BLaER1 (cell line): ENCODE measurements around the gene PNPLA6.

ENCODE experiments used
- H3K27ac ChIP-seq: shearing (Covaris generic); formaldehyde crosslinking; 2 replicates; pipeline ENCODE4 v1.8.1; 2022
- H3K27me3 ChIP-seq: shearing (Covaris generic); formaldehyde crosslinking; 2 replicates; pipeline ENCODE4 v1.8.1; 2022
- H3K36me3 ChIP-seq: shearing (Covaris generic); formaldehyde crosslinking; 2 replicates; pipeline ENCODE4 v1.8.1; 2022
- H3K4me1 ChIP-seq: shearing (Covaris generic); formaldehyde crosslinking; 2 replicates; pipeline ENCODE4 v1.8.1; 2022
- H3K4me2 ChIP-seq: shearing (Covaris generic); formaldehyde crosslinking; 2 replicates; pipeline ENCODE4 v1.8.1; 2022
- H3K4me3 ChIP-seq: shearing (Covaris generic); formaldehyde crosslinking; 2 replicates; pipeline ENCODE4 v1.8.1; 2022
- H3K9ac ChIP-seq: shearing (Covaris generic); formaldehyde crosslinking; 2 replicates; pipeline ENCODE4 v1.8.1; 2022
- H3K9me3 ChIP-seq: shearing (Covaris generic); formaldehyde crosslinking; 2 replicates; pipeline ENCODE4 v1.8.1; 2022
- H4K20me1 ChIP-seq: shearing (Covaris generic); formaldehyde crosslinking; 2 replicates; pipeline ENCODE4 v1.8.1; 2022
- Cebpa-rat ChIP-seq: shearing (Covaris generic); IDR thresholded peaks from 2 replicates; pipeline ENCODE4 v1.8.1; 2022

Gene PNPLA6

DNA sequence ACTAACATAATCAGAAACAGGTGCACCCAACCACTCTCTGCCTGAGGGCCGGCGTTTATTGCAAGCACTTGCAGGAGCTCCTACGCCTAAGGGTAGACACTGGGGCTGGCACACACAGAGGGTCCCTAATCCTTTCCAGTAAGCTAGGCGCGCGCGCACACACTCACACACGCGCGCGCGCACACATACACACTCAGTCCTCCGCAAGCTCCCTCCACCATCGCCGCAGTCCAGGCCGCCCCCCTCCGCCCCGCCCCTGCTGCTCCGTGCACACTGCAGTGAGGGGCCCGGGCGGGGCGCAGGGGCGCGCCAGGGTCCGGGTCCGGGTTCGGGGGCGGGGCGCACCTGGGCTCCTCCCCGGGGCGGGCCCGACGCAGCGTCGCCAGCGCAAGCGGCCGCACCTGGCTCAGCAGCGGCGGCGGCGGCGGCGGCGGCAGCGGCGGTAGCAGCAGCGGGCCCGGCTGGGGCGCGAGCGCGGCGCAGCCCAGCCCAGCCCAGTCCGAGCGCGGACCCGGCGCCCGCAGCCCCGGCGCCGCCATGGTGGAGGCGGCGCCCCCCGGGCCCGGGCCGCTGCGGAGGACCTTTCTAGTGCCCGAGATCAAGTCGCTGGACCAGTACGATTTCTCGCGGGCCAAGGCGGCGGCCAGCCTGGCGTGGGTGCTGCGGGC lies 60.1 kb downstream of the PNPLA6 start, which contains the start of gene CAMSAP3:
Gene CAMSAP3 (plus strand): TSS at position 398 of the 668 bp plus-strand sequence. CDS start 140 bp downstream, at position 538.
- Histone ChIP-seq H3K27ac (no peak within 1 kb of the TSS), H3K4me1 (peaks cover 7% of the 10 kb centered on the region), H3K36me3 (no peaks in the 10 kb centered on the region), H3K4me2 (peak within 1 kb of the TSS; percentile 79), H4K20me1 (peaks cover 26% of the 10 kb centered on the region), H3K4me3 (peak within 1 kb of the TSS; percentile 72), H3K9ac (0 out of 2 replicates have a peak within 1 kb of the TSS, but pooled peaks have one; percentile 50), H3K9me3 (no peaks in the 10 kb centered on the region), H3K27me3 (peaks cover 49% of the 10 kb centered on the region)
- TF ChIP-seq Cebpa-rat, result no peak

DNA sequence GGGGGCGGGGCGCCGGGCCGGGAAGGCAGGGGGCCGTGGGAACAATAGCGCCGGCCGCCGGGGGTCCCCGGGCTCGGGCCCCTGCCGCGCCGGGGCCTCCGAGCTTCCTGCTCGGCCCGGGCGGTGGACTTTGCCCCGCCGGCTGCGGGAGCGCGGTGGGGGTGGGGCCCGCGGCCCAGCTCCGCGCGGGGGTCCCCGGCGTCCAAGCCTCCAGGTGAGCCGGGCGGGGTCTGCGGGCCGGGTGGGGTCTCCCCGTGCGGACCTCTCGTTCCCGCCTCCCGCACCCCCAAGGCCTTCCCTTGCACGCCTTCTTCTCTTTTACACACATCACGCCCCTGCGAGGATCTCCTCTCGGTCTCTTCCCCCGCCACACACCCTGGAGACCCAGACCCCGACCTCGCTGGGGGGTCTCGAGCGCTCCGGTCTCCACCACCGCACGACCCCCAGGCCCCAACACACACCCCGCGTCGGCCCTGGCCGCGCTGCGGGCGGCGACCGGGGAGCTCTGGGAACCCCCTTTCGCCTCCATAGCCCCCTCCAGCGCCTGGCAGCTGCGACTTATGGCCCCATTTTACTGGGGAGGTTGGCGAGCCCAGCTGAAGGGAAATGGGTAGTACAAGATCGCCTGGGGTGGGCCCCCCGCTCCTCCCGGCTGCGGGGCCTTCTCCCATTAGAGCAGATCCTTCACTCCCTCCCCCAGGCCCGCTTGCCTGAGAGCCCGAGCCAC lies 60.9 kb downstream of the PNPLA6 start:
- Histone ChIP-seq H3K4me2 (peak overlapping the region; percentile 79), H3K27ac (no peak overlapping the region), H3K27me3 (peaks cover 49% of the 10 kb centered on the region), H3K9ac (no peak overlapping the region), H3K9me3 (no peaks in the 10 kb centered on the region), H3K36me3 (no peaks in the 10 kb centered on the region), H4K20me1 (peaks cover 26% of the 10 kb centered on the region), H3K4me1 (peaks cover 7% of the 10 kb centered on the region), H3K4me3 (peak overlapping the region; percentile 72)
- TF ChIP-seq Cebpa-rat, result no peak

GRCh38 chr19:7597689-7598088 lies 62.2 kb downstream of the PNPLA6 start:
- Histone ChIP-seq H3K4me1 (peaks cover 7% of the 10 kb centered on the region), H3K4me2 (no peak overlapping the region), H3K36me3 (no peaks in the 10 kb centered on the region), H3K27ac (no peak overlapping the region), H3K9me3 (no peaks in the 10 kb centered on the region), H3K4me3 (no peak overlapping the region), H3K9ac (no peak overlapping the region), H3K27me3 (peaks cover 53% of the 10 kb centered on the region), H4K20me1 (peaks cover 26% of the 10 kb centered on the region)
- no peak for TF ChIP-seq Cebpa-rat

- Histone ChIP-seq H3K36me3 (no peaks in the 10 kb centered on the region), H3K9ac (no peak overlapping the region), H3K27ac (no peak overlapping the region), H3K4me2 (no peak overlapping the region), H3K4me1 (peaks cover 7% of the 10 kb centered on the region), H3K4me3 (no peak overlapping the region), H4K20me1 (peaks cover 26% of the 10 kb centered on the region), H3K9me3 (no peaks in the 10 kb centered on the region), H3K27me3 (peaks cover 56% of the 10 kb centered on the region)
- TF ChIP-seq Cebpa-rat, result no peak
These were observed 62.7 kb downstream of the PNPLA6 start for GRCh38 chr19:7598180-7598579.

DNA sequence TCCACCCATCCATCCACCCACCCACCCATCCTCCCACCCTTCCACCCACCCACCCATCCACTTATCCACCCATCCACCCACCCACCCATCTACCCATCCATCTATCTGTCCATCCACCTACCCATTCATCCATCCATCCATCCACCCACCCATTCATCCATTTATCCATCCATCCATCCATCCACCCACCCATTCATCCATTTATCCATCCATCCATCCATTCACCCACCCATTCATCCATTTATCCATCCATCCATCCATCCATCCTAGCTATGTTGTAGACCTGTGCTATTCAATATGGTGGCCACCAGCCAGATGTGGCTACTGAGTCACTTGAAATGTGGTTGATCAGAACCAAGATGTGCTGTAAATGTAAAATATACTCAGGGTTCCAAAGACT lies 65.2 kb downstream of the PNPLA6 start:
- H3K9ac ChIP-seq, result no peak overlapping the region
- H3K4me1 ChIP-seq, result peaks cover 7% of the 10 kb centered on the region
- peaks cover 6% of the 10 kb centered on the region; the same call in 1 of the 2 replicates for H3K9me3 ChIP-seq
- H3K27me3 ChIP-seq, result peaks cover 42% of the 10 kb centered on the region
- no peak overlapping the region for H3K4me3 ChIP-seq
- H3K36me3 ChIP-seq, result no peaks in the 10 kb centered on the region
- H3K4me2 ChIP-seq, result no peak overlapping the region
- H3K27ac ChIP-seq, result no peak overlapping the region
- no peak for TF ChIP-seq Cebpa-rat
- H4K20me1 ChIP-seq, result peaks cover 26% of the 10 kb centered on the region

GRCh38 chr19:7602240-7602934 lies 66.9 kb downstream of the PNPLA6 start:
- Histone ChIP-seq H4K20me1 (peaks cover 15% of the 10 kb centered on the region), H3K4me3 (no peak overlapping the region), H3K4me2 (no peak overlapping the region), H3K27ac (no peak overlapping the region), H3K36me3 (no peaks in the 10 kb centered on the region), H3K27me3 (peaks cover 26% of the 10 kb centered on the region), H3K9me3 (peaks cover 7% of the 10 kb centered on the region; the same call in 1 of the 2 replicates), H3K4me1 (no peaks in the 10 kb centered on the region), H3K9ac (no peak overlapping the region)
- TF ChIP-seq Cebpa-rat, result no peak

DNA sequence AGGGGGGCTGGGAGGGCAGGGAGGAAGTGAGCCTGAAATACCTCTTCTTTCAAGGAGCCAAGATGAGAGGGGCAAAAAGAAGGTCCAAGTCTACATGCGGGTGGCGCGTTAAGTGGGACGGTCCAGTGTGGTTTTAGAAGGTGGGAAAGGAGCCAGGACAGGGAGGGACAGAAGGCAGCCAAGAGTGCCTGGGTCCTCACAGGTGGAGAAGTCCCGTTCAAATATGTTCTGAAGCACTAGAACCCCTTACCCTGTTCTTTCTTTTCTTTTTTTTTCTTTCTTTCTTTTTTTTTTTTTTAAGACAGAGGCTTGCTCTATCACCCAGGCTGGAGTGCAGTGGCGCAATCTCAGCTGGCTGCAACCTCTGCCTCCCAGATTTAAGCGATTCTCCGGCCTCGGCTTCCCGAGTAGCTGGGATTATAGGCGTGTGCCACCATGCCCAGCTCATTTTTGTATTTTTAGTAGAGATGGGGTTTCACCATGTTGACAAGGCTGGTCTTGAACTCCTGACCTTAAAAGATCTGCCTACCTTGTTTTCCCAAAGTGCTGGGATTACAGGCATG lies 67.5 kb downstream of the PNPLA6 start:
- peaks cover 7% of the 10 kb centered on the region; the same call in 1 of the 2 replicates for H3K9me3 ChIP-seq
- no peaks in the 10 kb centered on the region for H3K4me1 ChIP-seq
- no peak for TF ChIP-seq Cebpa-rat
- peaks cover 20% of the 10 kb centered on the region for H3K27me3 ChIP-seq
- H3K4me3 ChIP-seq, result no peak overlapping the region
- H3K36me3 ChIP-seq, result no peaks in the 10 kb centered on the region
- H4K20me1 ChIP-seq, result peaks cover 9% of the 10 kb centered on the region
- no peak overlapping the region for H3K27ac ChIP-seq
- H3K4me2 ChIP-seq, result no peak overlapping the region
- no peak overlapping the region for H3K9ac ChIP-seq

- no peak overlapping the region for H3K9ac ChIP-seq
- no peak overlapping the region for H3K4me2 ChIP-seq
- no peak for TF ChIP-seq Cebpa-rat
- peaks cover 7% of the 10 kb centered on the region; the same call in 1 of the 2 replicates for H3K9me3 ChIP-seq
- H3K36me3 ChIP-seq, result no peaks in the 10 kb centered on the region
- H3K27me3 ChIP-seq, result peaks cover 11% of the 10 kb centered on the region
- H4K20me1 ChIP-seq, result no peaks in the 10 kb centered on the region
- no peaks in the 10 kb centered on the region for H3K4me1 ChIP-seq
- no peak overlapping the region for H3K4me3 ChIP-seq
- H3K27ac ChIP-seq, result no peak overlapping the region
These were observed 68.4 kb downstream of the PNPLA6 start for GRCh38 chr19:7603919-7604318.

DNA sequence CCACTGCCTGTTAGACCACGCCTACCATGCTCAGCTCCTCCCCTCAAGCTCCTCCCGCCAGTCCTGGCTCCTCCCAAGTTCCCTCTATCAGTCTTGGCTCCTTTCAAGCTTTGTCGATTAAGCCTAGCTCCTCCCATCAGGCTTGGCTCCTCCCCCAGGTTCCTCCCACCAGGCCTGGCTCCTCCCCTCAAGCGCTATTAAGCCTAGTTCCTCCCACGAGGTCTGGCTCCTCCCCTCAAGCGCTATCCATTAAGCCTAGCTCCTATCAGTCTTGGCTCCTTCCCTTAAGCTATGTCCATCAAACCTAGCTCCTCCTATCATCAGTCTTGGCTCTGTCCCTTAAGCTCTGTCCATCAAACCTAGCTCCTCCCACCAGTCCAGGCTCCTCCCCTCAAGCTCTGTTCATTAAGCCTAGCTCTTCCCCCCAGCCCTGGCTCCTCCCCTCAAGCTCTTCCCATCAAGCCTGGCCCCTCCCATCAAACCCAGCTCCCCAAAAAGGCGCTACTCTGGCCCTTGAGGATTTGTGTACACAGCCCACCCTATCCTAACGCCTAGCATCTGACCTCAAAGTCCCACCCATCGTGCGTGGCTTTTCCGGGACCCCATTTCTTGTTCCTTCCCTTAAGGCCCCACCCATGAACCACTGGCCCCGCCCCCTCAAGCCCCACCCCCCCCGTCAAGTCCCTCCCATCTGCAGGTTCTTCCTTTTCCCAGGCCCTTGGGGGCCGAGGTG lies 70.1 kb downstream of the PNPLA6 start:
- Histone ChIP-seq H3K27ac (no peak overlapping the region), H3K9me3 (peaks cover 7% of the 10 kb centered on the region; the same call in 1 of the 2 replicates), H3K4me3 (no peak overlapping the region), H3K9ac (no peak overlapping the region), H3K4me1 (no peaks in the 10 kb centered on the region), H4K20me1 (no peaks in the 10 kb centered on the region), H3K4me2 (no peak overlapping the region), H3K36me3 (no peaks in the 10 kb centered on the region), H3K27me3 (peaks cover 10% of the 10 kb centered on the region; the same call in 1 of the 2 replicates)
- TF ChIP-seq Cebpa-rat, result no peak
